T47D (cell line): Measurements from ENCODE around the gene ITGAX.
A peak's percentile ranks its signal among the peaks of the same experiment; 100 is the strongest.

Source experiments
- DNase-seq, 2 experiments: peaks; one replicate each; pipeline versions ENCODE4 v3.0.0 to v3.0.0-alpha.2; 2011 to 2012; ENCODE audit warnings: low read depth in 1 of 2, low spot score in 1 of 2
- JUND ChIP-seq: IDR thresholded peaks from 2 replicates; pipeline ENCODE4 v1.6.1; 2012; ENCODE audit warnings: low read depth
- in situ Hi-C: cut with HindIII; loops from 2 replicates; pipeline ENCODE4 v1.10.0; 2016; ENCODE audit warnings: low sequenced_read_pairs, low pct_unique_long_range_greater_than_20kb

The ITGAX gene

GRCh38 chr16:31367853-31368252, 12.9 kb downstream of the ITGAX start:
- in situ Hi-C loops = no loop called here
- DNase-seq = no peak
- TF ChIP-seq JUND = no peak

- TF ChIP-seq JUND = no peak
- in situ Hi-C loops = no loop called here
Measured at GRCh38 chr16:31371008-31371407, 16.0 kb downstream of the ITGAX start.

GRCh38 chr16:31371619-31372484, 16.9 kb downstream of the ITGAX start:
- in situ Hi-C loops = no loop called here
- no peak for TF ChIP-seq JUND
- DNase-seq = no peak

More at GRCh38 chr16:31371008-31371407, 16.0 kb downstream of the ITGAX start:
- DNase-seq = no peak

GRCh38 chr16:31373235-31373634, 18.3 kb downstream of the ITGAX start:
- in situ Hi-C loops = no loop called here
- no peak for TF ChIP-seq JUND
- DNase-seq = no peak

GRCh38 chr16:31375231-31375630, 20.3 kb downstream of the ITGAX start:
- no peak for DNase-seq
- TF ChIP-seq JUND = no peak
- in situ Hi-C loops = no loop called here

- no peak for TF ChIP-seq JUND
- no peak for DNase-seq
- in situ Hi-C loops = no loop called here
Measured at GRCh38 chr16:31376705-31377104, 21.7 kb downstream of the ITGAX start.

GRCh38 chr16:31377210-31377903, 22.4 kb downstream of the ITGAX start:
- in situ Hi-C loops = no loop called here

GRCh38 chr16:31380201-31380600, 25.2 kb downstream of the ITGAX start:
- no peak for DNase-seq
- no peak for TF ChIP-seq JUND
- in situ Hi-C loops = no loop called here

More at GRCh38 chr16:31377210-31377903, 22.4 kb downstream of the ITGAX start:
- DNase-seq = no peak
- TF ChIP-seq JUND = no peak

- no peak for TF ChIP-seq JUND
- in situ Hi-C loops = no loop called here
- DNase-seq = peak; percentile 64 to 69
Measured at GRCh38 chr16:31382485-31383161, 27.6 kb downstream of the ITGAX start.

GRCh38 chr16:31385680-31386079, 30.7 kb downstream of the ITGAX start:
- no peak for TF ChIP-seq JUND
- no peak for DNase-seq
- in situ Hi-C loops = no loop called here

GRCh38 chr16:31386157-31386984, 31.4 kb downstream of the ITGAX start:
- DNase-seq = peak in 1 of 2 experiments; percentile 80
- in situ Hi-C loops = no loop called here
- TF ChIP-seq JUND = no peak

GRCh38 chr16:31388535-31388934, 33.6 kb downstream of the ITGAX start:
- no peak for DNase-seq
- in situ Hi-C loops = no loop called here
- no peak for TF ChIP-seq JUND
